ENCODE data around the gene BRIP1.
"Not testable (repeated sequence)": the region's sequence is repeated elsewhere in the genome, so short reads cannot be mapped to it uniquely, and the experiment has no call there.

Gene BRIP1

GRCh38 chr17:61699032-61699431, 164.3 kb downstream of the BRIP1 start:
- no peak for DNase-seq (ENCODE audit: low spot score)

- DNase-seq (ENCODE audit: low spot score), result no peak
These were observed 165.1 kb downstream of the BRIP1 start for GRCh38 chr17:61698244-61698643.

GRCh38 chr17:61695779-61696337, 167.5 kb downstream of the BRIP1 start:
- no peak for DNase-seq (ENCODE audit: low spot score)

DNA sequence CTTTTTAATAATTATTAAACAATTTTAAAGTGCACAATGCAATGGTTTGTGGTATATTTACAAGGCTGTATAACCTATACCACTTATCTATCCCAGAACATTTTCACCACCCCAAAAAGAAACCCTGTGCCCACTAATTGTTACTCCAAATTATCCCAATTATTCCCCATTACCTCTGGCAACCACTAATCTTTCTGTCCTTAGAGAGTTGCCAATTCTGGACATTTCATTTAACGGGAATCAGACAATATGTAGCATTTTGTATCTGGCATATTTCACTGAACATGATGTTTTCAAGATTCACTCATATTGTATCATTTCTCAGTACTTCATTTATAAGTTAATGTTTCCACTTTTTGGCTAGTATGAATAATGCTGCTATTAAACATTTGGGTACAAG, 169.2 kb downstream of the BRIP1 start:
- DNase-seq (ENCODE audit: low spot score), result no peak

DNA sequence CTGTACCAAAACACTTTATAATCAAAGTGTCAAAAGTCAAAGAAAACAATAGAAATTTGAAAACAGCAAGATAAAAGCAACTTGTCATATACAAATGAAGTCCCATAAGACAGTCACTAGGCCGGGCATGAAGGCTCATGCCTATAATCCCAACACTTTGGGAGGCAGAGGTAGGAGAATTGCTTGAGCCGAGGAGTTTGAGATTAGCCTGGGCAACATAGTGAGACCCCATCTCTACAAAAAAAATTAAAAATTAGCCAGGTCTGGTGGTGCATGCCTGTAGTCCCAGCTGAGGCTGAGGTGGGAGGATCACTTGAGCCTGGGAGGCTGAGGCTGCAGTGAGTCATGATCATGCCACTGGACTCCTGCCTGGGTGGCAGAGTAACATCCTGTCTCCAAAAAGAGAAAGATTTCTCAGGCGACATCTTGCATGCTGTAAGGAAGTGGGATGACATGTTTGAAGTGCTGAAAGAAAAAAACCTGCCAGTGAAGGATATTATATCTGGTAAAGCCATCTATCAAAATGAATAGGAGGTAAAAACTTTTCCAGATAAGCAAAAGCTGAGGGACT, 173.6 kb downstream of the BRIP1 start:
- no peak for DNase-seq (ENCODE audit: low spot score)

GRCh38 chr17:61687769-61688168, 175.6 kb downstream of the BRIP1 start:
- no peak for DNase-seq (ENCODE audit: low spot score)

- no peak for DNase-seq (ENCODE audit: low spot score)
These were observed 177.2 kb downstream of the BRIP1 start for GRCh38 chr17:61686113-61686512.

DNA sequence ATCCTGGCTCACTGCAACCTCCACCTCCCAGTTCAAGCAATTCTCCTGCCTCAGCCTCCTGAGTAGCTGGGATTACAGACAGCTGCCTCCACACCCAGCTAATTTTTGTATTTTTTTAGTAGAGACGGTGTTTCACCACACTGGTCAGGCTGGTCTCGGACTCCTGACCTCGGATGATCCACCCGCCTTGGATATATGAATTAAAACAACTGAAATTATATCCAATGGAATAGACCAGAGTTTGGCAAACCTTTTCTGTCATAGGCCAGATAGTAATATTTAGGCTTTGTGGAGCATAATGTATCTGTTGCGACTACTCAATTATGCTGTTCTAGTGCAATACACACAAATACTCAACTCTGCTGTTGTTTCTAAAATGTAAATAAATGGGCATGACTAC, 178.5 kb downstream of the BRIP1 start:
- no peak for DNase-seq (ENCODE audit: low spot score)

GRCh38 chr17:61684172-61684571, 179.2 kb downstream of the BRIP1 start:
- no peak for DNase-seq (ENCODE audit: low spot score)

- DNase-seq (ENCODE audit: low spot score), result no peak
These were observed 179.9 kb downstream of the BRIP1 start for GRCh38 chr17:61683466-61683865.

- DNase-seq (ENCODE audit: low spot score), result no peak
These were observed 182.4 kb downstream of the BRIP1 start for GRCh38 chr17:61680921-61681320.

DNA sequence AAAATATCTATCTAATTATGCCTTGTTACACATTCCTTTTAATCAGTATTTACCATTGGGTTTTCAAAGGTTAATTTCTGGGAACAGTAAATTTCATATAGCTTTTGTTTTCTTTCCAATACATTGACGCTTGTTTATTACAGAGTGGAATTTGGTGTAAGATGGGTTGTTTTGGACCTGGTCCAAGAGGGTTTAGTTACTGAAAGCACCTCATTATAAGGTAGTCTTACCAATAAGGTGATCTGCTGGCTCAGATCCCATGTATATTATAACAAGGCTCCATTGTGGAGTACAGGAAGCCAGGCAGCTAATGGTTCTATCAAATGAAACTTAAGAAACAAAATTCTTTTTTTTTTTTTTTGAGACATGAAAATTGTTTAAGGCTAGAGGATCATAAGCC, 185.0 kb downstream of the BRIP1 start:
- DNase-seq (ENCODE audit: low spot score), result no peak

- not testable (repeated sequence) for DNase-seq (ENCODE audit: low spot score)
These were observed 186.0 kb downstream of the BRIP1 start for GRCh38 chr17:61677150-61677811.

DNA sequence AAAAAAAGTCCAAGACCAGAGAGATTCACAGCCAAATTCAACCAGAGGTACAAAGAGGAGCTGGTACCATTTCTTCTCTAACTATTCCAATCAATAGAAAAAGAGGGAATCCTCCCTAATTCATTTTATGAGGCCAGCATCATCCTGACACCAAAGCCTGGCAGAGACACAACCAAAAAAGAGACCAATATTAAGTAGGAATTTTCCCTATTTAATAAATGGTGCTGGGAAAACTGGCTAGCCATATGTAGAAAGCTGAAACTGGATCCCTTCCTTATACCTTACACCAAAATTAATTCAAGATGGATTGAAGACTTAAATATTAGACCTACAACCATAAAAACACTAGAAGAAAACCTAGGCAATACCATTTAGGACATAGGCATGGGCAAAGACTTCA, 186.8 kb downstream of the BRIP1 start:
- DNase-seq (ENCODE audit: low spot score), result not testable (repeated sequence)

- not testable (repeated sequence) for DNase-seq (ENCODE audit: low spot score)
These were observed 188.7 kb downstream of the BRIP1 start for GRCh38 chr17:61674609-61675008.

DNA sequence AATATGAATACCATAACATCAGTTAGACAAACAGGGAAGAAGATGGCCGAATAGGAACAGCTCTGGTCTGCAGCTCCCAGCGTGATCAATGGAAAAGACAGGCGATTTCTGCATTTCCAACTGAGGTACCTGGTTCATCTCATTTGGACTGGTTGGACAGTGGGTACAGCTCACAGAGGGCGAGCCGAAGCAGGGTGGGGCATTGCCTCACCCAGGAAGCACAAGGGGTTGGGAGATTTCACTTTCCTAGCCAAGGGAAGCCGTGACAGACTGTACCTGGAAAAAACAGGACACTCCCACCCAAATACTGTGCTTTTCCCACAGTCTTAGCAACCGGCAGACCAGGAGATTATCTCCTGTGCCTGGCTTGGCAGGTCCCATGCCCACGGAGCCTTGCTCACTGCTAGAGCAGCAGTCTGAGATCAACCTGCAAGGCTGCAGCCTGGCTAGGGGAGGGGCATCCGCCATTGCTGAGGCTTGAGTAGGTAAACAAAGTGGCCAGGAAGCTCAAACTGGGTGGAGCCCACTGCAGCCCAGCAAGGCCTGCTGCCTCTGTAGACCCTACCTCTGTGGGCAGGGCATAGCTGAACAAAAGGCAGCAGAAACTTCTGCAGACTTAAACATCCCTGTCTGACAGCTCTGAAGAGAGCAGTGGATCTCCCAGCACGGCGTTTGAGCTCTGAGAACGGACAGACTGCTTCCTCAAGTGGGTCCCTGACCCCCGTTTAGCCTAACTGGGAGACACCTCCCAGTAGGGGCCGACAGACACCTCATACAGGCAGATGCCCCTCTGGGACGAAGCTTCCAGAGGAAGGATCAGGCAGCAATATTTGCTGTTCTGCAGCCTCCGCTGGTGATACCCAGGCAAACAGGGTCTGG, 190.1 kb downstream of the BRIP1 start:
- not testable (repeated sequence) for DNase-seq (ENCODE audit: low spot score)

- DNase-seq (ENCODE audit: low spot score), result no peak
These were observed 191.2 kb downstream of the BRIP1 start for GRCh38 chr17:61672140-61672539.

DNA sequence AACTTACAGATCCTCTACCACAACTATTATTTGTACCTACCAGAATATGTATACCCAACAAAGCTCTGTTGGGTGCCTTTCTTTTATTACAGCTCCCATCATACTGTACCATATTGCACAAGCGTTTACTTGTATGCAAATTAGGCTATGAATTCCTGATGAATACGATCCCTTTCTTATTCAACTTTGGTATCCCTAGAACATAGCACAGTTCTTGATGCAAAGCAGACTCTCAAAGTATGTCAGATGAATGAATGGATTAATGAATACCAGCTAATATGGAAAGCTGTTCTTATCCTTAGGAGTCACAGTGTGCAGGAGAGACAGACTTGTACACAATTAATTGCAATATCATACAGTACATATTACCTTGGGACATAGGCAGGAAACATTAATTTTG, 192.6 kb downstream of the BRIP1 start:
- DNase-seq (ENCODE audit: low spot score), result no peak

DNA sequence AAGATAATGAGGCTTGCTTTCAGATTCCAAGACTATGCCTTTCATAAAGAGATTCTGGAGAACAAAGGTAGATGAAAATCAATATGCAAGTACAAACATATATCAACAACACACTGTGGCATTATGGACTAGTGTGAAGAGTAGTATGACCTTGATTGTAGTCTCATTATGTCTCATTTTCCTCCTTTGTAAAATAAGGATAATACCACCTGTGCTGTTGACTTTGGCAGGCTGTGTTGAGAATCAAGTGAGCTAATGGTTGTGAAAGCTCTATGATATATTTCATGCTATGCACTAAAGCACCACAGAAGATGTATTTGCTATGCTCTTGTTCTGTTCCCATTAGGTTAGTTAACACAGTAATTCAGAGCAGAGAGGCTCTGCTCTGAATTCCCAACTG, 193.8 kb downstream of the BRIP1 start:
- no peak for DNase-seq (ENCODE audit: low spot score)

DNA sequence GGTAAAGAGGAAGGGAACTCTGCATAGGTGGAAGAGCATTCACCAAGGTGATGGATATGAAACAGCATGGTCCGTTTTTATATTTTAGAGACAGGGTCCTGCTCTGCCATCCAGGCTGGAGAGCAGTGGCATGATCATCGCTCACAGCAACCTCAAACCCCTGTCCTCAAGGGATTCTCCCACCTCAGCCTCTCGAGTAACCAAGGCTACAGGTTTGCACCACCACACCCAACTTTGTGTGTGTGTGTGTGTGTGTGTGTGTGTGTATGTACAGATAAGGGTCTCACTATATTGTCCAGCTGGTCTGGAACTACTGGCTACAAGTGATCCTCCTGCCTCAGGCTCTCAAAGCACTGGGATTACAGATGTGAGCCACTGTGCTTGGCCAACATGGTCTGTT, 194.8 kb downstream of the BRIP1 start:
- no peak for DNase-seq (ENCODE audit: low spot score)

- DNase-seq (ENCODE audit: low spot score), result not testable (repeated sequence)
These were observed 196.8 kb downstream of the BRIP1 start for GRCh38 chr17:61666406-61667088.

GRCh38 chr17:61663310-61663709, 200.0 kb downstream of the BRIP1 start:
- no peak for DNase-seq (ENCODE audit: low spot score)
